Inflammatory macrophage (primary cell): Measurements from ENCODE around the gene KRT1.
"Not testable (repeated sequence)": the region's sequence is repeated elsewhere in the genome, so short reads cannot be mapped to it uniquely, and the experiment has no call there.

Source experiments
- DNase-seq, 2 donors: peaks; one replicate each; pipeline ENCODE4 v3.0.0-alpha.2; 2020 to 2022

Gene KRT1

GRCh38 chr12:52681526-52682380 lies 1.5 kb upstream of the KRT1 start:
- no peak for DNase-seq

GRCh38 chr12:52679875-52680274 lies 332 bp downstream of the KRT1 start:
- DNase-seq = no peak

GRCh38 chr12:52677671-52678070 lies 2.5 kb downstream of the KRT1 start:
- no peak for DNase-seq

GRCh38 chr12:52677126-52677525 lies 3.1 kb downstream of the KRT1 start:
- no peak for DNase-seq

GRCh38 chr12:52676163-52676562 lies 4.0 kb downstream of the KRT1 start:
- no peak for DNase-seq

GRCh38 chr12:52675301-52675701 lies 4.9 kb downstream of the KRT1 start:
- no peak for DNase-seq

DNA sequence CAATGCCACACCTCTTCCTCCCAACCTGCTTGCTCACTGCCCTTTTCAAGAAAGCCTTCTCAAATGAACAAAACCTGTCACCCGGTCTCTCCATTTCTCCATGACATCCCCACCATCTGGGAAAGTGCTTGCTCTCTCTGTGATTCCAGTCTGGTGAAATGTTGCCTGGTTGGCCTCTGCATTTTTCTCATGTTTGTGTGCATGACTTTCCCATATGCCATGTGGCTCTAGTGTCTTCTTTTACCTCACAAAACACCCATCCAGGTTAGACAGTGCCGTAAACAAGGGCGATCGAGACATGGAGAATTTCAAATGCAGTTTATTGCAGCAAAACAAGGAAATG lies 5.8 kb downstream of the KRT1 start:
- no peak for DNase-seq

- DNase-seq = no peak
Measured at GRCh38 chr12:52673713-52674432, 6.3 kb downstream of the KRT1 start.

- no peak for DNase-seq
Measured at GRCh38 chr12:52673217-52673616, 7.0 kb downstream of the KRT1 start.

DNA sequence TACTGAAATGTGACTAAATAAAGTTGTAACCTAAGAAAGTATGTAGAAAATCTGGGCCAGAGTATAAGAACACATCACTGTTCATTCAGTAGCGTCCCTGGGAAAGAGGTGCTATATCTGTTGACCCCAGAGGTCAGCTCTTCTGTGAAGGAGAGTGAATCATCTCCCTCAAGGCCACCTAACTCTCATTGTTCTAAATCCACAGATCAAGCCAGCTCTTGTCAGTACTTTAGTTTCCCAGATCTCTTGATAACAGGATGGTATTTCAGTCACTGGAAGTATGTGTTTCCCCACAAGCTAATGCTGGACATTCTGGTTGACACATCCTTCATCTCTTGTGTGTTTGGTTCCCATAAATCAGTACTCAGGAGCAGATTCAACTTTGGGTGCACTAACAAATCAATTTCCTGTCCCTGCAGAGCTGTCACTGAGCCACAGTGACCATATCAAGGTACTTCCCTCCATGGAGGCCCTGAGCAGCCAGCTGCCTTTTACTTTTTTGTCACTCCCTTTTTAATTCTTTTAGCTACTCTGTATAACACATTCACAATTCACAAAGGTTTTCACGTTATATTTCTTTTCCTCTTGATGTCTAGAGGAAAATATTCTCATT lies 7.8 kb downstream of the KRT1 start:
- DNase-seq = no peak

DNA sequence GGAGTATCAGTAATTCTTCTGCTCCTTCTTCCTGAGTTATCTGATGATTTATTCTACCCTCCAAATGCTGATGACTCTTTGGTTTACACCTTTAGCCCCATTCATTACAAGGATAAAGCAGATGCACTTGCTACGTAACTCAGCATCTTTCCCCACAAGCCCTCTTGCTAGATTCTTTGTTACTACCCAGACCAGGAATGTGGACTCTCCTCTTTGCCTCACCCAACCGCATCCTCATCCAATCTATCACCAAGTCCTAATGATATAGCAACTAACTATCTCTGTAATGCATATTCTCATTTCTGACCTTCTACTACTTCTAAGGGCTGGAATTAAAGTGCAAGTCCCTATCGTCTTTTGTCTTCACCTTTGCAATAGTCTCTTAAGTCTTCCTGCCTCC lies 9.2 kb downstream of the KRT1 start:
- DNase-seq = no peak

- no peak for DNase-seq
Measured at GRCh38 chr12:52670506-52670905, 9.7 kb downstream of the KRT1 start.

DNA sequence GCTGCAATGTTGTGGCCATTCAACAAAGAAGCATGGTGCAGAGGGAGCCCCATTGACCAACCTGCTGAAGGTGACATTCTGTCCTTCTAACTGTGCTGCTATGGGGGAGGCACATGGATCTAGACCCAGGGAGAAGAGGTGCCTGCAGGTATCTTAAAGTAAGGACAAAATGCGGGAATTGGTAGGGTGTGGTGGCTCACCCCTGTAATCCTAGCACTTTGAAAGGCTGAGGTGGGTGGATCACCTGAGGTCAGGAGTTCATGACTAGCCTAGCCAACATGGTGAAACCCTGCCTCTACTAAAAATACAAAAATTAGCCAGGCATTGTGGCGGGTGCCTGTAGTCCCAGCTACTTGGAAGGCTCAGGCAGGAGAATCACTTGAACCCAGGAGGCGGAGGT lies 10.3 kb downstream of the KRT1 start:
- not testable (repeated sequence) for DNase-seq

DNA sequence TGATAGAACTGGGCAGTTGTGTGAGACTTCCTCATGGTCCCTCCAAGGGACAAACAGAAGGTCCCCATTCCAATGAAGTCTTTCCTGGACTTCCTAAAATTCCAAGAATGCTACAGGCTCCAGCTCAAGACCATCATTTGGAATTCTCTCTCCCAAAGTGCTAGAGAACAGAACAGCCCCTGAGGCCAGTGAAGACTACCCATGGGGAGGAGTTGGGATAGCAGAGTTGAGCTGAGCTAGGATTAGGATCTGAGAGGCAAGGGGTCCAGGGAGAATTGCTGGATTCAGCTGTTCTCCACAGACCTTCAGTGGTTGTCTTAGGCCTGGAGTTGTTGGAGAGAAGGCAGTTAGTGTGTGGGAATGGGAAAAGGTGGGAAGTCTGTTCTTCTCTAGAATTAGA lies 10.8 kb downstream of the KRT1 start:
- no peak for DNase-seq

DNA sequence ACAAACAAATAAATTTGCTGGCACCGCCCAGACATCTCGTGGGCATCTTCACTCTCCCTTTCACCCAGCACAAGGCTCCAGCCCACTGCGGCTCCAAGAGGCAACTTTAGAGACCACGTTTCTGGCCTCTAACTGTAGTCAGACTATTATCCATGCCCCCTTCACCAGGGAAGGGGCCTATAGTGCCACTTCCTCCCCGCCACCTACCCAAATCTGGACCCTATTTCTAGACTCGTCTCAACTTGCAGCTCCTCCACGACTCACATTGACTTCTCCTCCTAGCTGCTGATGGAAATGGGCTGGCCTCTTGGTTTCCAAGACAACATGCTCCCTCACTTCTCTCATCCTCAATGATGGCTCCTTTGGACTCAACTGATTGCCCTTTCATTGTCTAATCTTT lies 12.3 kb downstream of the KRT1 start:
- no peak for DNase-seq

DNA sequence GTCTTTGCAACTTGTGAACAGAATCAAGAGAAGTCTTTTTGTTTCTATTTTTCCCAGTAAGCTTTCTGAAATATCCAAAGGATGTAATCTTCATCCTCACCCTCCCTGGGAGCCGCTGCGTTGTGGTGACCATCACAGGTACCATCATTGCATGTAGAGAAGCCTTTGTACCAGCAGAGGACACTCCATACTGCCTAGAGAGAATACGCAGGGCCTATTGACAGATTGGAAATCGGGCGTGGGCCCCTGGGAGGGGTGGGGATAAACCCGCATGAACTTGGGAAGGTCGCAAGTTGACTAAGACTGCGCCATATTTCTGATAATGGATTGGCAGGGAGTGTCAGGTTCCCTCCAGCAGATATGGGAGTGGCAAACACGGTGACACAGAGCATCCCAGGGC lies 12.7 kb downstream of the KRT1 start:
- no peak for DNase-seq

DNA sequence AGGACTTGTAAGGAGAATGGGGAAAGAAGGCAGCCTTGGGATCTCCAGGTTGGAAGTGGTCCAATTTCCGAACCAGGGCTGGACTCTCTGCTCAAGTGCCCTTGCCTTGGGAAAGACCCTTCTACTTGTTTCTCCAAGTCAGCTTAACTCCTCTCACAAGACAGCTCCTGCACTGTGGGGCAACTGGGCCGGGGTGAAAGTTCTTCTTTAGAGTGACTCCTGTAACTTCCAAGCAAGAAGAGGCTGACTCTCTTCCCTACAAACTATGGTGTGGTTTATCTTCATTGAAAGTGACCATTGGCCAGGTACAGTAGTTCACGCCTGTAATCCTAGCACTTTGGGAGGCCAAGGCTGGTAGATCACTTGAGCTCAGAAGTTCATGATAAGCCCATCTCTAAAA lies 13.7 kb downstream of the KRT1 start:
- no peak for DNase-seq

GRCh38 chr12:52663420-52663819 lies 16.8 kb downstream of the KRT1 start:
- no peak for DNase-seq

GRCh38 chr12:52662918-52663229 lies 17.3 kb downstream of the KRT1 start:
- no peak for DNase-seq

GRCh38 chr12:52662093-52662917 lies 17.9 kb downstream of the KRT1 start:
- DNase-seq = no peak

DNA sequence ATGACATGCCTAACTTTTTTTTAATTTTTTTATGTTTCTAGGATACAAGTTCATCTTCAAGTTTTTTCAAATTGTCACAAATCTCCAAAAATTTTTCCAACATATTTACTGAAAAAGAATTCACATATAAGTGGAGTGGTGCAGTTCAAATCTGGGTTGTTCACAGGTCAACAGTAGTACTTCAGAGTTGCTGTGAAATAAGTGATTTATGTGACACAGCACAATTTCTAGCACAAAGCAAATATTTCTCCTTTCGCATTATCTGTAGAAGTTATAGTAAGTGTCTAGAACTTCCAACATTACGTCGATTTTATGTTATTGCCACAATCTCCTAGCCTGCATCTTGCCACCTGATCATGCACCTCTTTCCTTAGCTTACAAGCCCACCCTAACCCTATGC lies 18.5 kb downstream of the KRT1 start:
- no peak for DNase-seq

- DNase-seq = no peak
Measured at GRCh38 chr12:52660934-52661499, 19.2 kb downstream of the KRT1 start.

DNA sequence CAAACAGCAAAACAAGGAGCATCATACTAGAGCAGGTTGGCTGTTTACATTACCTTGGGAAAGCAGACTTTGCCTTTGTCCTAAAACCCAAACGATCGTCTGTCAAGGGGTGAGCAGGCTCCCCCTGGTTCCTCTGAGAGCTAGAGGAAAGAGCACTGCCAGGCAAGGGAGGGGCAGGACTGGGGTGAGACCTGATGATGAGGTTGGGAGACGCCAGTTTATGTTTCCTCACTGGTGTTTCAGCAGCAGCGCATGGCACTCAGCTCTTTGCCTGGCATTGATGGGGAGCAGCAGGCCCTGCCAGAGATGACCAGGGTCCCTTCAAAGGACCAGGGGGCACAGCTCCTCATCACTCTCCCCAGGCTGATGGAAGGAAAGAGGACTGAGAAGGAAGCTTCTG lies 20.3 kb downstream of the KRT1 start:
- DNase-seq = no peak
